Fibroblast of lung (primary cell): ENCODE data around the gene IL10.

Source experiments
- CTCF ChIP-seq, 2 donors: IDR thresholded peaks in 1 of 2; conservative IDR thresholded peaks in 1 of 2; 1 replicate in 1 of 2; 2 replicates in 1 of 2; pipeline ENCODE4 v1.5.1; 2011 to 2012; ENCODE audit warnings: low read length in 2 of 2, control low read depth in 1 of 2, inconsistent platforms in 1 of 2, low read depth in 1 of 2, mild to moderate bottlenecking in 1 of 2
- EZH2 ChIP-seq: IDR thresholded peaks from 2 replicates; pipeline ENCODE4 v1.5.1; 2012; ENCODE audit warnings: low read length, control low read depth, mild to moderate bottlenecking; ENCODE audit errors: missing control alignments

- TF ChIP-seq CTCF (conservative IDR thresholded peaks at IDR 0.05 in 1 of 2, IDR thresholded peaks at IDR 0.05 in 1 of 2; ENCODE audit: low read depth in 1 of 2, low read length in 2 of 2) (no peak), EZH2 (no peak)
These were observed 1.8 kb upstream of the IL10 start for GRCh38 chr1:206774093-206774492.
